DMS79 treated with DMSO at 0.1 percent for 48 hours (cell line): ENCODE results near the gene SCGN.

Experiments used
- DNase-seq: peaks from one replicate; lab custom pipeline; 2025; lab: John Stamatoyannopoulos, UW

Gene SCGN

DNA sequence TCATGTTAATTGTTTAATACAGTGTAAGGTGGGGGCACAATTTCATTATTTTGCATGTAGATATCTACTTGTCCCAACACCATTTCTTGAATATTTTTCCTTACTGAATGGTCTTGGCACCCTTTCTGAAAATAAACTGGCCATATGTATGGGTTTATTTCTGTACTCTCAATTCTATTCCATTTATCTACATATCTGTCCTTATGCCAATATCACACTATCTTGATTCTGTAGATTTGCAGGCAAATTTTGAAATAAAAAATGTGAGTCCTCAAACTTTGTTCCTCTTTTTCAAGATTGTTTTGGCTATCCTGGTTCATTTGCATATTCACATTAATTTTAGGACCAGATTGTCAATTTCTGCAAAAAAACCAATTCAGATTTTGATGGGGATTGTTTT lies 34.8 kb downstream of the SCGN start:
- no peak for DNase-seq

DNA sequence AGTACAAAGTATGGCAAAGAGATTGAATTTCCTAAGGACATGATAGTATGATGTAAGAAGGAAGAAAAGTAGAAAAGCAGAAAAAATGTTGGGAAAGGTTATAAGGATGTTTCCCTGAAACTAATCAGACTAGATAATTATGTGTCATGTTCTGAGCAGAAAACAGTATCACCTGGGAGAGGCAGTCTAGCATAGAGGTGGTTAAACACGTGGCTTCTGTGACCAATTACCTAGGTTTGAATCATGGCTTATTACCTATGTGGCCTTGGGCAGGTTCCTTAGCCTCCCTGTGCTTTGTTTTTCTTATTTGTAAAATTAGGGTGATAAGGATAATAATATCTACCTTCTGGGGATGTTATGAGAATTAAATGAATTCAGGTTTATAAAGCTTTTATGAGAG lies 38.0 kb downstream of the SCGN start:
- DNase-seq: peak; percentile 8

DNA sequence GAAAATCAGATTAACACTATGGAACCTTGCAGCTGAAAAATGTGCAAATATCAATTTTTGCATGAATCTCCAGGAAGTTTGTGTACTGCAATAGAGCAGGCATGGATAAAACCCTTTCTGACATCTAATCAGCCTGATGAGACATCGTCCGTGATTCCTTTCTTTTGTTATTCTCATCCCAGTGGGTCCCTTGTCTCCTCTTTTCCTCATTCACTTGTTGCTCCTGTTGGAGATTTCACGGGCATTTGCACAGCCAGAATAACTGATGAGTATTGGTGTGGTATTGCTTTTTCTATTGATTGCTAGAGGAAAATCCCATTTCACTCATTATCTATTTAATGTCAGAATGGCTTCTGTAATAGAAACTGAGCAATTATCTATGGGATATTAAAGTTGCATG lies 39.9 kb downstream of the SCGN start:
- DNase-seq: no peak

DNA sequence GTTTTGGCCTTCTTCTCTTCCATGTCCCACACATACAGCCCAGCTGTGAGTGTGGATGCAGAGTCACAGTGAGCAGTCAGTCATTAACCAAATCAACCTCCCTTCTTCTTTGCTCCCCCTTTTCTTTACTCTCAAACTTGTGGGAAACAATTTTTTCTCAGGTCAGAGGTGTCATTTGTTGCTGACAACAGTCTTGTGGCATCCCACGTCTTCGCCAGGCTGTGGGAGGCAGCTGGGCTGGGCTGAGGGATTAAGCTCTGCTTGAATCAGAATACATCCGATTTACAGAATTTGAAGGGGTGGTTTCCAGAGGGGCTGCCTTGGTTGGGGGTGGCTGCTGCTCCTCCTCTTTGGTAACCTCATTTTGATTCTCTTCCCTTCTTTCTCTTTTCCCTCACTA lies 40.5 kb downstream of the SCGN start:
- DNase-seq: no peak

DNA sequence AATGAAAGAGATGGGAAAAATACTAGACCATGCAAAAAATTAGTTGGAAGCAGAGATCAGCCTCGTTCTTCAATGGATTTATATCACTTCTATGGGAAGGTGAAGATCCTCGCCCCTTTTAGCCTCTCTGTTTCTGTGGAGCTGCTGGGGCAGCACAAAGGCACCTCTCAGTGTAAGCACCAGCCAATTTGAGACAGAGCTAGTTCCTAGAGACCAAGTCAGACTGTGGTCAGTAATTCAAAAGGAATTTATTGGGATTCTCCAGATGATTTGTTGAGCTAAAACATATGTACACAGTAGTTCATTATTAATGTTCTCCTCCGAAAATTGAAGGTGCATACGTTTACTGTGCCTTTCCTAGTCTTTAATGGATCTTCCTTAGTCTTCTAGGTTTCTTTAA lies 42.4 kb downstream of the SCGN start:
- no peak for DNase-seq

DNA sequence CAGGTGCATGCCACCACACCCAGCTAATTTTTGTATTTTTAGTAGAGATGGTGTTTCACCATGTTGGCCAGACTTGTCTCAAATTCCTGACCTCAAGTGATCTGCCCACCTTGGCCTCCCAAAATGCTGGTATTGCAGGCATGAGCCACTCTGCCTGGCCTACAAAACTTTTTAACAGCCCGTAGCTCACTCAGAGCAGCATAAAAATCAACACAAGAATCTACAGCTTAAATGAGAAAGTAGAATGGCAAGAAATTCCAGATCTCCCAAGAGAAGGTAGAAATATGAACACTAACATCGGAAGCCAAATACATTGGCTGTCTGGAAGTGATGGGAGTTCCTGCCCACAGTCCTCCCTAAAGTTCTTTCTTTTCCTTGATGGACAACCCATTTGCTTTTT lies 43.7 kb downstream of the SCGN start:
- no peak for DNase-seq

DNA sequence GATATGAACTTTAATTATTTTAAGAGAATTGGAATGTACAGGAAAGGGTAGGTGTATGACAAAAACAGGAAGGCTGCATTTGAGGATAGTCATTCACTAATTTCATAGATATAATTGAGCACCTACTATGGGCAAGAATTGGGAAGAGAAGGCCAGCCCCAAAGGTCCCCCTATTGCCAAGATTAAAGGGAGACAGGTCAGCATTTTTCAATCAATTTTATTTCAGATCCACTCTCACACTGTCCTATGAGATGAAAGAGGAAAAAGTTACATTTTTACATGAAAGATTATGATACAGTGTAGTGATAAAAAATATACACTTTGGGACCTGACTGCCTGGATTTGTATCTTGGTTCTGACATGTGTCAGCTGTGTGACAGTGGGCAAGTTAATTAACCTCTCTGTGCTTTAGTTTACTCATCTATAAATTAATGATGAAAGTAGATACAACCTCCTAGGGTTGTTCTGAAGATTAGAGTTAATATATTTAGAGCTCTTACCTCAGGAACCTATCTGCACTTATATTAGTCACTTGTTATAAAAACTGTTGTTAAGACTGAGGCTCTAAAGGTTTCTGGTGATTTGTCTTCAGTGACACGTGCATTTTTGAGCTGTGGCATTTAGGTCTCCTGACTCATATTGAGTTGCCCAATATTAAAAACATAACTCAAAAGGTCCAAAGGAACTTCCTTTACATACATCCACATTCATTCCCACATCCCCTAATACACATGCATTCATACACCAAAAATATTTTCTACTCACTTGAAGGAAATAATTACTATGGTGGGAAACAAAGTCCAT lies 45.7 kb downstream of the SCGN start:
- DNase-seq: no peak

DNA sequence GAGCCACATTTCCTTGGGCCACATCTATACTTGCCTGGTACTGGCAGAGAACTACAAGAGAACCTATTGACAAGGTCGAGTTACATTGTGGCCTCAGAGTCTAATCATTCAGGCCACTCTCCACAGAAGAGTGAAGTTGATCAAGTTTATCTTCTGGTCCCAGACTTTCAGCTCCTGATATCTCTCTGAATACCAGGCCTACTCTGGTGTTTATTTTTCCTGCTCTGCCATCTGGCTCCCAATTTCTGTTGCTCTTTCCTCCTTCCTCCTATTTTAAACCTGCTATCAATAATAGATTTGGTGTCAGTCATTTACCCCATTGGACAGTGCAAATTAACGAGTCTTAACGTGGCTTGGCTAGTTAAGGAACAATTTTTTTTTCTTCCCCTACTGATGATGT lies 46.6 kb downstream of the SCGN start:
- no peak for DNase-seq

DNA sequence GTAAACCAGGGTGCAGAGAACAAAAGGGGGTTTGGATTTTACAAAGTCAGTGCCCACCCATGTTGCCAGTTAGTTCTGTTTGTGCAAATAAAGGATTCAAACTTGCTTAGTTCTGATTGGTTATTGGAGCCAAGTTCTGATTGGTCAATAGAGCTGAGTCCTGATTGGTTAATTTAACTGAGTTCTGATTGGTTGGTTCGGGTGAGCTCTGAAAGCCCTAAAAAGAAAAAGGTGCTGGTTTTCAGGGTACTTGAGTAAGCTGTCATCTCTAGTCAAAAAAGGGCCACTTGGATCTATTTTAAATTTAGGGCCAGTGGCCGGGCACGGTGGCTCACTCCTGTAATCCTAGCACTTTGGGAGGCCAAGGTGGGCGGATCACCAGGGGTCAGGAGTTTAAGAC lies 47.6 kb downstream of the SCGN start:
- no peak for DNase-seq

DNA sequence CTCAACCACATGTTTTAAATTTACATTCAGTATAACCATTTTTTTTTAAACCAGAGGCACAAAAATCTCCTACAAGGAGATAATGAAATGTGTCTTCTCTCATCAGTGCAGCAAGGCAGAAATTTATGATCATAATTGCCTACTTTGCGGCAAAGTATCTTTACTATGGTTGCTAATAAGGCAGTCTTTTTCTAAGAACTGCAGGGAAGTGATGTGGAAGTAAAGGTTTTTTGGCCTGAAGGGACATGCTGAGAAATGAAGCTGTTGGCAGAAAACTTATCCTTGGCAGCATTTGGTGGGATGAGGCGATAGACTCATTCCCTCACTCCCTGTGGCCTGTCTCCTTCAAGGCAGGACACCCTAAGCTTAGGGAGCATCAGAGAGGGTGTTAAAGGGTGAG lies 48.7 kb downstream of the SCGN start:
- DNase-seq: no peak

DNA sequence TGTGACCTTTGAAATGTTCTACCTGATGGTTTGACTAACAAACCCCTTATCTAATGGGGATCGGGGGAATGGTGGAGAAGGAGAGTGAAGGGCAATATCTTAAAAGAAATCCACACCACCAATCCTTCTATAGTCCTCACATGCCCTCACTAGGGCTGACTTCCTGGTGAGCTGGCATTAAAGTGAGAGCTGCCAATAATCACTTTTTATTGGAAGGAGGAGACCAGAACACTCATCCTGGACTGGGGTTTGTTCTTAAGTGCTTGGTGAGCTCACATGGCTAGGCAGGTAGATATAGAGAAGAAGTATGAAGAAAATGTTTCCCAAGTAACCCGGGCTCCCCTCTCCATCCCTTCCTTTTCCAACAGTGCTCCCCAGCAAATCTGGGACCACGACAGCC lies 49.8 kb downstream of the SCGN start:
- DNase-seq: no peak

DNA sequence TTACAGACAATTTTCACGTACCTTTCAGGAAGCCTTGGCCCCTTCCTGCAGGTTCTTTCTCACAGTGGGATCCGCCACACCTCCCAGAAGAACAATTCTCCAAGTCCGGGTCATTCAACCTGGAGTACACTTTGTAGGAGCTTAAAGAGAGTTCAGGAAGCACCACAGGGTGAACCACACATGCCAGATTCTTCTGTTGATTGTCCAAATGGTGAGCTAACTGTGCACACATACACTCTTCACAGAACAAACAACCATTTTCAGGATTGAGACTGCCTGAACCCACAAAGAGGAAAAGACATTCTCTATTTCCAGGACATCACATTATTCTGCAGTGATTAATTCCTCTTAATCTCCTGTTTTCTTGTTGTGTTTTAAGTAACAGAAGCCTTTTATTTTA lies 51.0 kb downstream of the SCGN start:
- DNase-seq: peak; percentile 16

DNA sequence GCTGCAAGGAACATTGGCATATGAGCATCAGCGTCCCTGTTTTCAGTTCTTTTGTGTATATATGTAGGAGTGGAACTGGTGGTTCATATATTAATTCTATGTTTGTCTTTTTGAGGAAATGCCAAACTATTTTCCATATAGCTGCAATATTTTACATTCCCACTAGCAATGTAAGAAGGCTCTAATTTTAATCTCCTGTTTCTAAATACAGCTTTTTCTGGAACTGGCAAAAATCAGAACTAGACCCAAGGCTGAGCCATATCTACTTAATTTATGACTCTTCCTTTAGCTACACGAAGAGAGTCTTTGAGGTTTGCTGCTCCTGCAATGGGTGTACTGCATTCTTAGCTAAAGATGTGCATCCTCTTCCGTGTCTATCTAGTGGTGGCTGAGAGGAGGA lies 52.0 kb downstream of the SCGN start:
- DNase-seq: no peak

DNA sequence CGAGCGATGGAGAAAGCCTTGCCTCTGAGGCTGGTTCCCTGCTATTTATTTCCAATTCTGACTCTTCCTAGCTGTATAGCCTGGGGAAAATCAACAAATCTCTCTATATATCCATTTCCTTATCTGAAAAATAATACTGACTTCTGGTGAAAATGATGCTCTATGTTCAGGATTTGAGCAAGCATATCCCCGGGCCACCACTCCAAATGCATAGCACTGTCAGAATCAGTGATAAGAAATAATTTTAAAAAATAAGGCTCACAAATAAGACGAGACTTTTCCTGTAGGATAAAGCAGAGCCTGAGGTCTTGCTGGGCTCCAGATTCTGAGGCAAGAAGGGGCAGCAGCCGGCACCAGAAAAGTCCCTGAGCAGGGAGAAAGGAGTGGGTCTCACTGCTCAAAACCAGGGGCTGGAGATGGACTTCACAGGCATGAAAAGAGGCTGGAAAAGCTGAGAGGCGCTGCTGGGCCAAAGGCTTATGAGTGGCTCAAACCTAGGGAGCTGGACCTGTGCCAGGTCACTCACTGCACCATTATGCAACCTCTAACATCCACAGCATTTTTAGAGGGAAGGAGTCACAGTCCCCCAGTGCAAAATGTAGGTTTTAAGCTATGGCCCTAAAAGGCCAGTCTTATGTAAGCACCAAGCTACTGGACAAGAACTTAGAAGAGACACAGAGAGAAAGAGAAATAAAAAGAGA lies 54.4 kb downstream of the SCGN start:
- DNase-seq: peak; percentile 20

DNA sequence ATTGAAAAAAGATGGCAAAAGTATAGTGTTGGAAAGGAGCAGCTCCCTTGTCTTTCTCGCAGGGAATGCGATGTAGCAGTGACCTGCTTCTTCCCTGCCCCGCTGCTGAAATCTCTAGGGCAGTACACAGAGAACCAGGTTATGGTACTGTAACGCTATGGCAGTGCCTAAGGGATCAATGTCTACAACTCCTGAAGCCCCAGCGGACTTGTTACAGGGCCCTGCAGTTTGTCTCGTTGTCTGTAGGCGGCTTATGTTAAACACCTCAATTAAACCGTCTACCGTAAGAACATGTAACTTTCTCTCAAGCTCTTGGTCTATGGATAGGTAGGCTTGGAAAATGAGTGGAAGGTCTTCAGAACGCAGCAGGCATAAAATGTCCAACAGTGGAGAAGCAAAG lies 57.7 kb downstream of the SCGN start:
- no peak for DNase-seq

DNA sequence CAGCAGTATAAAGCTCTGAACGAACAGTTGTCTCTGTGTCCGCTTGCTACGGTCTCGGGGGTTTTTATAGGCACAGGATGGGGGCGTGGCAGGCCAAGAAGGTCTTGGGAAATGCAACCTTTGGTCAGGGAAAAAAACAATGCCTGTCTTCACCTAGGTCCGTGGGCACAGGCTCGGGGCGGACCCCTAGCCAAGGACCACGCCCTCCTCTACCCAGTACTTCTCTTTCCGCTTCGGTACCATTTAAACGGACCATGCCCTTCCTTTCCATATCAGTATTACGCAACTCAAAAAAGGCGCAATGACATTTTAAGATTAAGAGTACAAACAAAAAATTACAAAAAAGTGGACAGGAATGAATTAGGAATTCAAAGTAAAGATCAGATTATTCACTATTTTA lies 58.3 kb downstream of the SCGN start:
- no peak for DNase-seq

DNA sequence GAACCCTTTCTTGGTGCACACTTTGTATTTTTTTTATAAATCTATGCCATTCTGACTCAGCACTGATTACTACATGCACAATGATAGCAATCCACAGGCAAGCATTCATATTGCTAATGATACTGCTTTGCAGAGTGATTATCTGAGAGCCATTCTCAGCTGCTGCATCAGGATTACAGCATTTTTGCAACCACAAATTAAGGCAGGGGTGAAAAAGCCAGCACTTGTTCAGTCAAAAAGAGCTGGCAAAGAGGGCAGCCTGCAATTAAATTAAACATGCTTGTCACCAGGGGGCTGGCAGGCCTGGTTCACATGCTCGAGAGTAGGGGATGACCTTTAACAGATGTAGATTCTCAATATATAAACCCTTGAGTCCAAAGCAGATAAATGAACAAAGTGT lies 61.8 kb downstream of the SCGN start:
- DNase-seq: peak; percentile 28

DNA sequence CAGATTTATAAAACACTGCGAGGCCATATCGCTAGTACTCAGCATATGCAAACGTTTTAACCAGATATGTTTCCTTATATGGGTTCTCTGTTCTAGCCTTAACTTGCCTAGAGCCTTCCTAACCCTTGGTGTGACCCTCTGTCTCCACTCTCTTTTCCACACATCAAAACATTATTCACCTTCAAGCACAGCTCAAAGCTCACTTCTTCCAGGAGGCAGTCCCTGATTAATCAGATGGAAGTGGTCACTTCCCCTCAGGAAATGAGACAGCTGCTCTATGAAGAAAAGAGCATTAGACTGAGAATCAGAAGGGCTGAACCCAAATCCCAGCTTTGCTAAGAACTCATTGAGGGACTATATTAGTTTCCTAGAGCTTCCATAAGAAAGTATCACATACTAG lies 62.8 kb downstream of the SCGN start:
- no peak for DNase-seq

DNA sequence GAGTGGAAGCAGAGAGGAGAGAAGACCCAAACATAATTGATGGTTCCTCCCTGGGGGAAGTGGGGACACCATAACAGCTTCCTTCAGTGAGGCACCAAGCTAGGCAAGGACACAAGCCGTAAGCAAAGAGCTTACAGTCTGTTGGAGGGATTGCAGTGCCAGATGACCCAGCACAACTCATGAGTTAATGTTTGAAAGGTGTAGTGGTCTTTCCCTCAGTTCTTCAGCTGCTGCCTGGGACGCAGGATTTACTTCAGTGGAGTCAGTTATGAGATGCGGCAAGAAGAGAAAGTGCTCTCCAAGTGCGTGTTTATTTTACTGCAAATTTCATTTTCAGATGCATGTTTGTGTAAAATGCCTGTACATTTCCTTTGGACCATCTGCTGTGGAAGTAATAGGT lies 63.8 kb downstream of the SCGN start:
- no peak for DNase-seq

DNA sequence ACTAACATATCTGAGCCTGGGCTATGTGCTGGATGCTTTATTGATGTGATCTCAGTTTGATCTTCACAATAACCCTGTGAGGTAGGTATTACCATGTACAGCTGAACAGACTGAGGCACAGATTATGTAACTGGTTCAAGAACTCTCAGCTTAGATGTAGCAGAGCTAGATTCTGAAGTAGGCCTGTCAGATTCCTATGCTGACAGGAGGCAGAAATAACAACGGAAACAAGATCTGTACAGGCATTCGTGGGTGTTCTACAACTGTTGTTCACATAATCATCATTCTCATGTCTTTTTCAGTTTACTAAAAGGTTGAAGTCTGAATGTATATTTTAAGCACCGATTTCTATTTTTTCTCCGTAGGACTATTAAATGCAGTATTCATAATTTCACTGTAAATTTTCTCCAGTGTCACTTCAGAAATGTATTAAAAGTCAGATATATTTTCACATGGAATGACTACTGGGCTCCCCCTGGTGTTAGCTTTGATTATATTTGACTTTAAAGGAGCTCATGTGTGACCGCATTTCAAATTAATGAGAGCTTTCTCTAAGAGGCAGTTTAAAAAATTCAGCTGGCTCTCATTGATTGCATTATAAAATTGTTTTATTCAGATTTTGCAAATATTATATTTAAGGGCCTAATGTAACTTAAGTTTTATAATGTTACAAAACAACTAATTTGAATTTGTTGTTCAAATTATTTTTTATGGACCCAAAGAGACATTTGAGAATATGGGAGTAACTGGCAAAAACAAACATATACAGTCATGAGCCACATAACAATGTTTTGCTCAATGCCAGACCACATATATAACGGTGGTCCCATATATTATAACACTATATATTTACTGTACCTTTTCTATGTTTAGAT lies 66.1 kb downstream of the SCGN start:
- DNase-seq: peak; percentile 46

DNA sequence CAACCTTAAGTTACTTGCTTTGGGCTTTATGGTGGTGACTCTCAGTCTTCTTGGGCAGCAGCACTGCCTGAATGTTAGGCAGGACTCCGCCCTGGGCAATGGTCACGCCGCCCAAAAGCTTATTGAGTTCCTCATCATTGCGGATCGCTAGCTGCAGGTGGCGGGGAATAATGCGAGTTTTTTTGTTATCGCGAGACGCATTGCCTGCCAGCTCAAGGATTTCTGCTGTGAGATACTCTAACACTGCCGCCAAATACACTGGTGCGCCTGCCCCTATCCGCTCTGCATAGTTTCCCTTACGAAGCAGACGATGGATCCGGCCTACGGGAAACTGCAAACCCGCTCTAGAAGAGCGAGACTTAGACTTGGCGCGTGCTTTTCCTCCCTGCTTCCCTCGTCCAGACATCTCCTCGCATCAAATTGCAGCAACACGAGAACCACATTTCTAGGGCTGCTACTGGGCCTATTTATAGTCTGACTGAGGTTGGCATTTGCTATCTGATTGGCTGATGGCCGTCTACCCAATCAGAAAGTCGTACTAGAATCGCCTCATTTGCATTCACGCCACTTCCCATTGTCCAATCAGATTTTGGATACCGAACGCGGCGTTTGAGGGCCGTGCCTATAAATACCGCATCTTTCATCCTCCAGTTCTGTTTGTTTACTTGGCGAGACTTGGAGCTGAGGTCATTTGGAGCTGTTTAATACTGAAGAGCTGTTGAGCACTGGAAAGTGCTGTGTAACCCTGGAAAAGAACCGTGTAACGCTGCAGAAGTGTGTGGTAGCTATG lies 74.3 kb downstream of the SCGN start:
- no peak for DNase-seq

DNA sequence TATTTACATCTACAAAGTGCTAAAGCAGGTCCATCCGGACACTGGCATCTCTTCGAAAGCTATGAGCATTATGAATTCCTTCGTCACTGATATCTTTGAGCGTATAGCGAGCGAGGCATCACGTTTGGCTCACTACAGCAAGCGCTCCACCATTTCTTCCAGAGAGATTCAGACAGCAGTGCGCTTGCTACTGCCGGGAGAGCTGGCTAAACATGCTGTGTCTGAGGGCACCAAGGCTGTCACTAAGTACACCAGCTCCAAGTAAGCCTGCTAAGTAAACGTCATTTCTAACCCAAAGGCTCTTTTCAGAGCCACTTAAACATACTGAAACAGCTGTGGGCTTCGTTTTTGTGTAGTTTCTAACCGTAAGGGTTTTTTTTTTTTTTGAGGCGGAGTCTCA lies 75.0 kb downstream of the SCGN start:
- DNase-seq: no peak
